Mucosa of descending colon (tissue), 3 donors: ENCODE results near the gene CCL16. TPM values are rescaled to one million over a fixed set of nuclear protein-coding genes. Genes with fewer than 3 reads are reported as not detected.
A peak's percentile ranks its signal among the peaks of the same experiment; 100 is the strongest.

Experiments used
- ATAC-seq: fragments of 200-7000 bp; cut with Tn5 transposase; one replicate; pipeline ENCODE4 v1.9.1; 2020; ENCODE audit warnings: mild to moderate bottlenecking, moderate library complexity
- DNase-seq, 3 donors: peaks; one replicate each; pipeline ENCODE4 v3.0.0-alpha.2; 2020
- H3K36me3 ChIP-seq: fragments of 200-600 bp; one replicate; pipeline ENCODE4 v1.8.0; 2021; ENCODE audit warnings: low read depth, mild to moderate bottlenecking
- H3K4me1 ChIP-seq: fragments of 200-600 bp; one replicate; pipeline ENCODE4 v1.8.0; 2021; ENCODE audit warnings: low read depth, mild to moderate bottlenecking
- H3K4me3 ChIP-seq: fragments of 200-600 bp; one replicate; pipeline ENCODE4 v1.8.0; 2021; ENCODE audit warnings: mild to moderate bottlenecking
- H3K9me3 ChIP-seq: fragments of 200-600 bp; one replicate; pipeline ENCODE4 v1.8.0; 2021; ENCODE audit warnings: mild to moderate bottlenecking
- CTCF ChIP-seq: fragments of 200-600 bp; IDR thresholded peaks from one replicate; pipeline ENCODE4 v1.8.0; 2022; ENCODE audit warnings: antibody characterized with exemption, mild to moderate bottlenecking
- intact Hi-C, 2 donors: fragments of 100-400 bp; cut with DNase I in 1 of 2; cut with micrococcal nuclease in 1 of 2; formaldehyde crosslinking; loops; one replicate each; pipeline versions ENCODE4 v1.11.0 to v1.11.1; 2022; cut with DNase I, micrococcal nuclease
- total RNA-seq, 3 donors: library from RNA; stranded (reverse); fragmentation: NEBNext Ultra II Directional in 2 of 3; extraction: Animal tissue kit (Norgen Biotek cat#: 25700) in 2 of 3; gene quantifications; one replicate each; pipeline versions ENCODE4 v1.2.1 to v1.2.4, GENCODE V29; 2021 to 2023
- donor health status: DM: no; HTN: no; CAD: no; lungs with moderate emphysema.
- donor health status: DM: no; HTN: no; CAD: no.
- donor health status: DM: no; HTN: yes; CAD: no.

The CCL16 gene
- total RNA-seq, 3 donors from 2014 or later: 0.20 to 0.44 TPM; not detected in 1

GRCh38 chr17:36004594-36005108, 23.4 kb upstream of the CCL16 start:
- Histone ChIP-seq H3K4me3 (no peak overlapping the region), H3K9me3 (peaks cover 5% of the 10 kb centered on the region), H3K36me3 (no peaks in the 10 kb centered on the region), H3K4me1 (peaks cover 15% of the 10 kb centered on the region)
- intact Hi-C loops: no loop called here
- TF ChIP-seq CTCF: no peak
- ATAC-seq: peak; percentile 27
- DNase-seq: peak in 1 of 3 donors; percentile 31

GRCh38 chr17:36002631-36003030, 21.3 kb upstream of the CCL16 start:
- Histone ChIP-seq H3K36me3 (no peaks in the 10 kb centered on the region), H3K4me1 (peaks cover 15% of the 10 kb centered on the region), H3K9me3 (no peaks in the 10 kb centered on the region), H3K4me3 (no peak overlapping the region)
- no peak for TF ChIP-seq CTCF
- DNase-seq (no peak), ATAC-seq (no peak)
- intact Hi-C loops: no loop called here

GRCh38 chr17:36001862-36002603, 20.7 kb upstream of the CCL16 start:
- Histone ChIP-seq H3K36me3 (no peaks in the 10 kb centered on the region), H3K9me3 (no peaks in the 10 kb centered on the region), H3K4me3 (no peak overlapping the region), H3K4me1 (peaks cover 15% of the 10 kb centered on the region)
- DNase-seq (peak; percentile 88 to 93 (median 93)), ATAC-seq (peak; percentile 86)
- no peak for TF ChIP-seq CTCF
- intact Hi-C loops: no loop called here

- intact Hi-C loops: no loop called here
- DNase-seq: peak; percentile 59 to 76 (median 66)
- peak; percentile 79 for ATAC-seq
- no peak for TF ChIP-seq CTCF
- Histone ChIP-seq H3K4me3 (peak within 1 kb of the TSS; percentile 7), H3K4me1 (peaks cover 15% of the 10 kb centered on the region), H3K36me3 (no peaks in the 10 kb centered on the region), H3K9me3 (no peaks in the 10 kb centered on the region)
Measured at GRCh38 chr17:36001110-36001771, 19.9 kb upstream of the CCL16 start, which contains the start of gene CCL15. Gene CCL15, minus strand, starts transcription at chr17:36001553. Its CDS starts 61 bp downstream, at chr17:36001492.

GRCh38 chr17:36000732-36001109, 19.4 kb upstream of the CCL16 start:
- peak in 2 of 3 donors; percentile 31 to 51 for DNase-seq
- Histone ChIP-seq H3K4me1 (peaks cover 15% of the 10 kb centered on the region), H3K9me3 (no peaks in the 10 kb centered on the region), H3K4me3 (peak overlapping the region; percentile 7), H3K36me3 (no peaks in the 10 kb centered on the region)
- intact Hi-C loops: no loop called here
- ATAC-seq: peak; percentile 69
- no peak for TF ChIP-seq CTCF
